GM12892 (cell line): ENCODE results near the gene FRMPD4.

Experiments used
- DNase-seq: peaks from one replicate; pipeline ENCODE4 v3.0.0; 2011; ENCODE audit not compliant: insufficient read length
- FAIRE-seq: peaks from 2 replicates; lab custom pipeline; 2011; peaks lifted over from hg19 to GRCh38; lab: Jason Lieb, UNC
- POLR2A ChIP-seq: IDR thresholded peaks from 2 replicates; pipeline ENCODE4 v1.6.1; 2011; ENCODE audit warnings: low read depth, low read length, control low read depth
- POLR2AphosphoS5 ChIP-seq: IDR thresholded peaks from 2 replicates; pipeline ENCODE4 v1.6.1; 2011; ENCODE audit warnings: low read depth, low read length, control low read depth
- TAF1 ChIP-seq: IDR thresholded peaks from 2 replicates; pipeline ENCODE4 v1.6.1; 2011; ENCODE audit warnings: low read depth, mild to moderate bottlenecking, control low read depth, low read length, borderline replicate concordance

FRMPD4 gene

DNA sequence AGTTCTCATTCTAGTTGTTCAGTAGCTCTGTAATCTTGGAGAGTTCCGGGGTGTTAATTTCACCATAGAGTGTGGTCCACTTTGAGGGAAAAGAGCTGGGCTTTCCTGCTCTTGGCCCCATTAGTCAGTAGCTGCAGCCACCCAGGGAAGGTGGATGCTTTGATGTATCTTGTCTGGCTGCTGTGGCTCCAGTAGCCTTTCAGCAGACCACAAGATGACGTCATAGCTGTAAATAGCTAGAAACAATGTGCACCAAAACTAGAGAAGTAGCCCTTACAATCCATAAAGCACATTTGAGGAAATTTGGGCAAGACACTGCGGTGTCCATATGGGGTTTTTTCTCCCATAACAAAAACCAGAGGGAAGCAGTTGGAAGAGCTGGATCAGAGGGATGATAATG is 620.0 kb downstream of the FRMPD4 start:
- TF ChIP-seq POLR2AphosphoS5 (no peak), TAF1 (no peak), POLR2A (no peak)
- no peak for DNase-seq
- no peak for FAIRE-seq

DNA sequence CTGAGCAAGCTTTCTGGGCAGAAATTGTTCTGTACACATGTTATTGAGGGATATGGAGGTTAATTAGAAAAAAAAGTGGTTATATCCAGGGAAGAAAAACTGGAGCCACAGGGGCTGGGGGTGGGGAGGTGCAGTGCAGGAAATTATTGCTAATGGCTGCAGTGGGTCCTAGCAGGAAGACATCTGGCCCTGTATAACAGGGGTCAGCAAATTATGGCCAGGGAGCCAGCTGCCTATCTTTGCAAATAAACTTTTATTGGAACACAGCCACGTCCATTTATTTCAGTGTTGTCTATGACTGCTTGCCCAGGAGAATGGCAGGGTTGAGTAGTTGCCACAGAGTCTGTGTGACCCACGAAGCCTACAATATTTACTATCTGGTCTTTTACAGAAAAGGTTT is 629.6 kb downstream of the FRMPD4 start:
- FAIRE-seq, result no peak
- TF ChIP-seq TAF1 (no peak), POLR2A (no peak)
- DNase-seq, result no peak

- FAIRE-seq, result peak; percentile 50
- TF ChIP-seq POLR2AphosphoS5, result no peak
- no peak for TF ChIP-seq TAF1
- no peak for TF ChIP-seq POLR2A
- no peak for DNase-seq
Measured at GRCh38 chrX:12768491-12768890, 630.2 kb downstream of the FRMPD4 start.

DNA sequence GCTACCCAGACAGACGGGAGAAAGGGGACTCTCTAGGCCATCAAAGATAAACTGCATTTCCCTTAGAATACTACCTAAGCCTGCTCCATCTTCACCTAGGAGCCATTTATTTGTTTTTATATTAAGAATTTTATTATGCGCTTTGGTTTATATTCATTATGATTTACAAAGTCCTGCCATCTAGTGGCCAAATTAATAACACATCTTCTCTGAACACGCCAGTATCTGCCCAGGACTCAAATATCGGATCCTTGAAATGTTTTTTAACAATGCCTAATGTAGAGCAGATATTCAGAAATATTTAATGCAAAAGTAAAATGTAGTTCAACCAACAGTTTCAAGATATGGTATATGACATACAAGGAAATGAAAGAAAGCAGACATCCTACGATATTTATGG is 632.2 kb downstream of the FRMPD4 start:
- FAIRE-seq, result peak; percentile 46
- no peak for DNase-seq
- TF ChIP-seq TAF1 (no peak), POLR2A (no peak), POLR2AphosphoS5 (no peak)

DNA sequence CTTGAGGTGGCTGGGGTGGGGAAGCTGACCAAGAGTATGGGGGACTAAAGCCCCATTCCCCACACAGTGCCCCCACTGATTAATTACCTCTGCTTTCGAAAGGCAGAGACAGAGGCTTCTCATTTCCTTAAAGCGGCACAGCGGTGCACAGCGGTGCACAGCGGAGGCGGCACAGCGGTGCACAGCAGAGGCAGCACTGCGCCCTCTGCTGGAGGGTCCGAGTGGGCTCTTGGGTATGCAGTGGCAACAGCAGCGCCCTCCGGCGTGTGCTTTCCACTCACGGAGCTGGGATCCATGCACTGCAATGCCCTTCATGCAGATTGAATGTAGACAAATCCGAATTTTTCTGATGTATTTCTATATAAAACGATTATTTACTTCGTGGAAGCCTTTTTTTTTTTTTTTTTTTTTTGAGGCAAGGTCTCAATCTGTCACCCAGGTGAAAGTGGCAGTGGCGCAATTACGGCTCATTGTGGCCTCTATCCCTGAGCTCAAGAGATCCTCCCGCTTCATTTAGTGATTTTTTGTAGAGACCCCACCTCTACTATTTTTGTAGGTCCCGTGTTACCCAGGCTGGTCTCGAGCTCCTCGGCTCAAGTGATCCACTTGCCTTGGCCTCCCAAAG is 633.3 kb downstream of the FRMPD4 start:
- FAIRE-seq, result peak; percentile 83

More for the DNA sequence above, 633.3 kb downstream of the FRMPD4 start:
- no peak for TF ChIP-seq POLR2A
- DNase-seq, result peak; percentile 37
